Smooth muscle cell of the pulmonary artery (primary cell): ENCODE measurements around the gene LIPE. TPM values are rescaled to one million over a fixed set of nuclear protein-coding genes. Genes with fewer than 3 reads are reported as not detected.

ENCODE experiments used
- total RNA-seq: library from RNA; depleted of rRNA; stranded (reverse); fragments of >200 nt; gene quantifications from 2 replicates; pipeline ENCODE4 v1.2.3, GENCODE V29; 2014

The LIPE gene
- total RNA-seq, result 2.6 and 3.0 TPM in 2 replicates

GRCh38 chr19:42427313-42427712 is at the start of gene LIPE:
Gene LIPE (minus strand): TSS chr19:42427388. CDS start chr19:42427149, 239 bp downstream.

GRCh38 chr19:42442833-42443232 is 15.6 kb upstream of the LIPE start, which contains the start of gene CXCL17:
Gene CXCL17 (minus strand): TSS chr19:42442946. CDS start chr19:42442832, 114 bp downstream.

GRCh38 chr19:42389899-42390298 is 37.3 kb downstream of the LIPE start, which contains the start of gene CNFN:
Gene CNFN (minus strand): TSS chr19:42390297. CDS start chr19:42389037, 1,260 bp downstream.

Other genes starting within 250 kb of the LIPE start
- gene DEDD2, start 209.7 kb downstream of the LIPE start, total RNA-seq, result 21.5 and 23.0 TPM in 2 replicates
- gene ZNF526, start 207.1 kb downstream of the LIPE start, total RNA-seq, result 10.8 and 11.9 TPM in 2 replicates
- gene GSK3A, start 184.8 kb downstream of the LIPE start, total RNA-seq, result 31.7 and 33.3 TPM in 2 replicates
- gene ERF, start 172.3 kb downstream of the LIPE start, total RNA-seq, result 22.8 and 28.2 TPM in 2 replicates
- gene CIC, start 158.1 kb downstream of the LIPE start, total RNA-seq, result 37.7 and 62.2 TPM in 2 replicates
- 0.20 and 0.23 TPM in 2 replicates for gene PRR19, start 125.3 kb downstream of the LIPE start, total RNA-seq
- 9.5 and 14.0 TPM in 2 replicates for gene PAFAH1B3, start 124.8 kb downstream of the LIPE start, total RNA-seq
- not detected in 2 replicates for gene TMEM145, start 114.1 kb downstream of the LIPE start, total RNA-seq
- gene MEGF8, start 101.8 kb downstream of the LIPE start, total RNA-seq, result 71.8 and 72.2 TPM in 2 replicates
- gene CNFN, start 37.1 kb downstream of the LIPE start, total RNA-seq, result not detected in 2 replicates
- not detected in 2 replicates for gene CXCL17, start 15.6 kb upstream of the LIPE start, total RNA-seq
- gene CEACAM1, start 101.1 kb upstream of the LIPE start, total RNA-seq, result not detected in 2 replicates
- gene CEACAM8, start 167.5 kb upstream of the LIPE start, total RNA-seq, result not detected in 2 replicates